CD14-positive monocyte (primary cell): Measurements from ENCODE around the gene EXOSC2. TPM values are rescaled to one million over a fixed set of nuclear protein-coding genes. Genes with fewer than 3 reads are reported as not detected.

Experiments
- DNase-seq, 3 donors: peaks; one replicate each; pipeline ENCODE4 v3.0.0-alpha.2; 2011 to 2022
- H2AFZ ChIP-seq: 2 replicates; pipeline ENCODE4 v1.6.0; 2012; ENCODE audit warnings: mild to moderate bottlenecking, low read depth, low read length, inconsistent platforms; ENCODE audit not compliant: insufficient read depth, poor library complexity, severe bottlenecking
- H3K27ac ChIP-seq, 2 donors: 1 replicate in 1 of 2; 2 replicates in 1 of 2; pipeline ENCODE4 v1.5.1; 2012 to 2013; ENCODE audit warnings: low read length in 2 of 2, control low read depth in 1 of 2, inconsistent platforms in 1 of 2, low read depth in 1 of 2, mild to moderate bottlenecking in 1 of 2
- H3K27me3 ChIP-seq, 2 donors: one replicate each; pipeline versions ENCODE4 v1.6.0 to v1.6.1; 2011 to 2013; ENCODE audit warnings: low read length in 2 of 2; ENCODE audit not compliant: control insufficient read depth in 2 of 2, insufficient read depth in 2 of 2
- H3K36me3 ChIP-seq, 2 donors: replicated peaks in 1 of 2; 1 replicate in 1 of 2; 2 replicates in 1 of 2; pipeline versions ENCODE4 v1.5.1 to v1.6.1; 2012 to 2013; ENCODE audit warnings: low read length in 2 of 2, control low read depth in 1 of 2, inconsistent platforms in 1 of 2, mild to moderate bottlenecking in 1 of 2; ENCODE audit not compliant: insufficient read depth in 2 of 2, control insufficient read depth in 1 of 2
- H3K4me1 ChIP-seq, 2 donors: 1 replicate in 1 of 2; 2 replicates in 1 of 2; pipeline versions ENCODE4 v1.5.1 to v1.6.1; 2012 to 2013; ENCODE audit warnings: low read length in 2 of 2, control low read depth in 1 of 2, inconsistent platforms in 1 of 2, mild to moderate bottlenecking in 1 of 2, moderate library complexity in 1 of 2; ENCODE audit not compliant: insufficient read depth in 2 of 2, control insufficient read depth in 1 of 2
- H3K4me2 ChIP-seq: replicated peaks from 2 replicates; pipeline ENCODE3; 2012; ENCODE audit warnings: low read length, moderate library complexity, mild to moderate bottlenecking; ENCODE audit not compliant: poor library complexity, severe bottlenecking; ENCODE audit errors: extremely low read depth
- H3K4me3 ChIP-seq, 3 experiments: fragments of 200-600 bp in 1 of 3; sonication (generic) in 1 of 3; replicated peaks in 1 of 3; 1 replicate in 2 of 3; 2 replicates in 1 of 3; pipeline ENCODE4 v1.5.1; 2011 to 2013; ENCODE audit warnings: low read length in 3 of 3, mild to moderate bottlenecking in 3 of 3, control low read depth in 2 of 3, low read depth in 2 of 3, inconsistent platforms in 1 of 3, moderate library complexity in 1 of 3
- H3K79me2 ChIP-seq: 2 replicates; pipeline ENCODE4 v1.6.0; 2012; ENCODE audit warnings: mild to moderate bottlenecking, control low read depth, inconsistent platforms, low read length, moderate library complexity; ENCODE audit not compliant: insufficient read depth
- H3K9ac ChIP-seq: 2 replicates; pipeline ENCODE4 v1.6.0; 2017; ENCODE audit warnings: low read length, mild to moderate bottlenecking; ENCODE audit not compliant: insufficient read depth, poor library complexity, severe bottlenecking
- H3K9me3 ChIP-seq, 2 donors: replicated peaks in 1 of 2; 1 replicate in 1 of 2; 2 replicates in 1 of 2; pipeline versions ENCODE4 v1.5.1 to v1.6.1; 2012 to 2013; ENCODE audit warnings: low read length in 2 of 2, control low read depth in 1 of 2; ENCODE audit not compliant: control insufficient read depth in 1 of 2, insufficient read depth in 1 of 2
- H4K20me1 ChIP-seq: 2 replicates; pipeline ENCODE4 v1.6.0; 2012; ENCODE audit warnings: mild to moderate bottlenecking, low read length, control low read depth, moderate library complexity; ENCODE audit not compliant: insufficient read depth
- H3K27ac Mint-ChIP-seq, 7 donors: one replicate each; pipeline ENCODE4 v1.8.0; 2020; ENCODE audit warnings: mild to moderate bottlenecking in 7 of 7, mixed read lengths in 7 of 7, moderate library complexity in 6 of 7, inconsistent platforms in 2 of 7
- H3K27me3 Mint-ChIP-seq, 3 donors: one replicate each; pipeline ENCODE4 v1.8.0; 2021 to 2022; ENCODE audit warnings: low read depth in 3 of 3, mild to moderate bottlenecking in 3 of 3, mixed read lengths in 3 of 3, moderate library complexity in 3 of 3, inconsistent platforms in 1 of 3
- H3K36me3 Mint-ChIP-seq, 2 donors: one replicate each; pipeline ENCODE4 v1.8.0; 2020; ENCODE audit warnings: mixed read lengths in 2 of 2, inconsistent platforms in 1 of 2, mild to moderate bottlenecking in 1 of 2
- H3K4me1 Mint-ChIP-seq: one replicate; pipeline ENCODE4 v1.8.0; 2020; ENCODE audit warnings: mild to moderate bottlenecking, mixed read lengths
- H3K4me3 Mint-ChIP-seq, 2 donors: one replicate each; pipeline ENCODE4 v1.8.0; 2020; ENCODE audit warnings: mild to moderate bottlenecking in 2 of 2, mixed read lengths in 2 of 2, moderate library complexity in 1 of 2
- H3K9me3 Mint-ChIP-seq, 7 donors: one replicate each; pipeline ENCODE4 v1.8.0; 2020 to 2022; ENCODE audit warnings: mixed read lengths in 7 of 7, mild to moderate bottlenecking in 6 of 7, moderate library complexity in 6 of 7, inconsistent platforms in 2 of 7
- CTCF ChIP-seq: fragments of 200-600 bp; IDR thresholded peaks from one replicate; pipeline ENCODE4 v1.8.0; 2022; ENCODE audit warnings: antibody characterized with exemption, mild to moderate bottlenecking
- WGBS: methylation state at CpG from one replicate; pipeline ENCODE4 v1.1.5; 2013; ENCODE audit warnings: missing lambda C conversion rate; ENCODE audit not compliant: insufficient coverage; 5-methylcytosine and 5-hydroxymethylcytosine counted together
- intact Hi-C, 2 donors: fragments of 100-400 bp; cut with micrococcal nuclease; formaldehyde crosslinking; loops; one replicate each; pipeline versions ENCODE4 v1.15.0 to v1.15.1; 2023
- polyA plus RNA-seq, 3 donors: library from polyadenylated mRNA; depleted of rRNA in 1 of 3; unstranded in 2 of 3; stranded (reverse) in 1 of 3; fragments of 300-500 nt in 2 of 3; fragments of >200 nt in 1 of 3; fragmentation: Illumina TruSeq in 2 of 3; gene quantifications; 1 replicate in 2 of 3; 2 replicates in 1 of 3; pipeline ENCODE4 v1.2.3, GENCODE V29; 2012 to 2021

The EXOSC2 gene
- polyA plus RNA-seq, 3 donors, result 10.2 to 15.8 (median 11.2) TPM

- no peaks in the 10 kb centered on the region for H3K9me3 ChIP-seq
- no peak for DNase-seq
- H3K4me3 Mint-ChIP-seq, result no peak overlapping the region
- no peak overlapping the region for H2AFZ ChIP-seq
- no peaks in the 10 kb centered on the region for H3K36me3 ChIP-seq
- no peaks in the 10 kb centered on the region for H3K9me3 Mint-ChIP-seq
- peaks cover 8% of the 10 kb centered on the region for H3K4me1 Mint-ChIP-seq
- H3K36me3 Mint-ChIP-seq, result peaks cover 0 to under 1% of the 10 kb centered on the region in 2 donors
- H3K4me2 ChIP-seq, result no peak overlapping the region
- no peak overlapping the region for H3K27ac Mint-ChIP-seq
- H3K27me3 ChIP-seq, result no peaks in the 10 kb centered on the region
- no peaks in the 10 kb centered on the region for H3K4me1 ChIP-seq
- H3K4me3 ChIP-seq, result no peak overlapping the region
- TF ChIP-seq CTCF, result no peak
- H3K9ac ChIP-seq, result no peak overlapping the region
- intact Hi-C loops, result no loop called here
- 91% methylated on average over 3 of the region's 5 CpGs for WGBS
- H3K27me3 Mint-ChIP-seq, result peaks cover 0 to 3% (median 0%) of the 10 kb centered on the region in 3 donors
- H3K27ac ChIP-seq, result no peak overlapping the region
- peaks cover 8% of the 10 kb centered on the region for H3K79me2 ChIP-seq
- peaks cover 36% of the 10 kb centered on the region for H4K20me1 ChIP-seq
Observed at GRCh38 chr9:130745829-130746228, 52.2 kb downstream of the EXOSC2 start.

DNA sequence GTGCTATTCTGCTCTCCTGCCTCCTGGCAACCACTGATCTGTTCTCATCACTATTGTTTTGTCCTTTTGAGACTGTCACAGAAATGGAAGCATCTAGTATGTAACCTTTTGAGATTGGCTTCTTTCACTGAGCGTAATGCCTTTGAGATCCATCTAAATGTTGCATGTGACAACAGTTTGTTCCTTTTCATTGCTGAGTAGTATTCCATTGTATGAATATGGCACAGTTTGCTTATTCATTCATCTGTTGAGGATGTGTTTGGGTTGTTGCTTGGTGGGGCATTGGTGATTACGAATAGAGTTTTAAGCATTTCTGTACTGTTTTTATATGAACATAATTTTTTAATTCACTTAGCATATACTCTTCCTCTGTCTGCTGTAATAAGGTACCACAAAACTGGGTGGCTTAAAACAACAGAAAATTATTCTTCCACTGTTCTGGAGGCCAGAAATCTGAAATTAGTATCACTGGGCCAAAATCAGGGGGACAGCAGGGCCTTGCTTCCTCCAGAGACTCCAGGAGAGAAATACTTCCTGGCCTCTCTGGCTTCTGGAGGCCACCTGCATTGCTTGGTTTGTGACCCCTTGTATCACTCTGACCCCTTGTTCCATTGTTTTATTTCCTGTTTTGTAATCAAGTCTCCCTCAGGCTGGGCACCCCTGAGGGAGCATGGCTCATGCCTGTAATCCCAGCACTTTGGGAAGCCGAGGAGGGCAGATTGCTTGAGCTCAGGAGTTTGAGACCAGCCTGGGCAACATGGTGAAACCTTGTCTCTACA, 53.0 kb downstream of the EXOSC2 start:
- Mint-ChIP-seq H3K4me1 (peaks cover 8% of the 10 kb centered on the region), H3K27ac (no peak overlapping the region), H3K4me3 (no peak overlapping the region), H3K36me3 (peaks cover 2% of the 10 kb centered on the region in 2 donors), H3K9me3 (no peaks in the 10 kb centered on the region), H3K27me3 (peaks cover 0 to 3% (median 0%) of the 10 kb centered on the region in 3 donors)
- H3K4me3 ChIP-seq, result no peak overlapping the region
- H3K27ac ChIP-seq, result no peak overlapping the region
- H3K27me3 ChIP-seq, result no peaks in the 10 kb centered on the region
- H3K9me3 ChIP-seq, result no peaks in the 10 kb centered on the region
- WGBS, result 89% methylated on average over 1 of the region's 3 CpGs
- H3K4me1 ChIP-seq, result no peaks in the 10 kb centered on the region
- H4K20me1 ChIP-seq, result peaks cover 28% of the 10 kb centered on the region
- no peak overlapping the region for H3K9ac ChIP-seq
- H2AFZ ChIP-seq, result no peak overlapping the region
- H3K4me2 ChIP-seq, result no peak overlapping the region
- intact Hi-C loops, result no loop called here
- peaks cover 10% of the 10 kb centered on the region for H3K79me2 ChIP-seq
- no peak for TF ChIP-seq CTCF
- no peaks in the 10 kb centered on the region for H3K36me3 ChIP-seq
- no peak for DNase-seq
